Neural progenitor cell (in vitro differentiated cells): ENCODE measurements around the gene ABTB2. TPM values are rescaled to one million over a fixed set of nuclear protein-coding genes. Genes with fewer than 3 reads are reported as not detected.

Experiments
- DNase-seq: peaks from one replicate; pipeline ENCODE4 v3.0.0-alpha.2; 2016; ENCODE audit warnings: low spot score
- H2AFZ ChIP-seq: fragments of 200-600 bp; sonication (generic); replicated peaks from 2 replicates; pipeline ENCODE4 v1.6.1; 2016; ENCODE audit warnings: antibody characterized with exemption
- H3F3A ChIP-seq: fragments of 200-600 bp; sonication (generic); 2 replicates; pipeline ENCODE4 v1.6.1; 2016; ENCODE audit warnings: antibody characterized with exemption, low read depth
- H3K27ac ChIP-seq: fragments of 200-600 bp; sonication (generic); 2 replicates; pipeline ENCODE4 v1.5.1; 2016; ENCODE audit warnings: mild to moderate bottlenecking
- H3K27me3 ChIP-seq: fragments of 200-600 bp; sonication (generic); 2 replicates; pipeline ENCODE4 v1.6.1; 2016; ENCODE audit warnings: mild to moderate bottlenecking, moderate library complexity
- H3K36me3 ChIP-seq: fragments of 200-600 bp; sonication (generic); 2 replicates; pipeline ENCODE4 v1.5.1; 2016
- H3K4me1 ChIP-seq: fragments of 200-600 bp; sonication (generic); 2 replicates; pipeline ENCODE4 v1.6.1; 2016; ENCODE audit warnings: mixed run types
- H3K4me2 ChIP-seq: fragments of 200-600 bp; sonication (generic); 2 replicates; pipeline ENCODE4 v1.6.1; 2016
- H3K4me3 ChIP-seq: fragments of 200-600 bp; sonication (generic); 2 replicates; pipeline ENCODE4 v1.5.1; 2016
- H3K79me2 ChIP-seq: fragments of 200-600 bp; sonication (generic); 2 replicates; pipeline ENCODE4 v1.6.1; 2016; ENCODE audit warnings: low read depth
- H3K9ac ChIP-seq: fragments of 200-600 bp; sonication (generic); 2 replicates; pipeline ENCODE4 v1.6.1; 2016
- H3K9me3 ChIP-seq: fragments of 200-600 bp; sonication (generic); 2 replicates; pipeline ENCODE4 v1.5.1; 2016; ENCODE audit warnings: low read depth
- H4K20me1 ChIP-seq: fragments of 200-600 bp; sonication (generic); 2 replicates; pipeline ENCODE4 v1.6.1; 2016; ENCODE audit warnings: low read depth
- H3K27ac Mint-ChIP-seq: 3 replicates; pipeline ENCODE4 v1.8.0; 2021; ENCODE audit warnings: mixed read lengths
- H3K27me3 Mint-ChIP-seq: 2 replicates; pipeline ENCODE4 v1.8.0; 2022; ENCODE audit warnings: low read depth, mild to moderate bottlenecking, inconsistent platforms, moderate library complexity, mixed read lengths; ENCODE audit not compliant: insufficient read depth
- H3K36me3 Mint-ChIP-seq: 3 replicates; pipeline ENCODE4 v1.8.0; 2021; ENCODE audit warnings: mixed read lengths
- H3K4me1 Mint-ChIP-seq: 3 replicates; pipeline ENCODE4 v1.8.0; 2021; ENCODE audit warnings: mixed read lengths
- H3K4me3 Mint-ChIP-seq: 3 replicates; pipeline ENCODE4 v1.8.0; 2021; ENCODE audit warnings: mild to moderate bottlenecking, moderate library complexity, mixed read lengths
- H3K9me3 Mint-ChIP-seq: 3 replicates; pipeline ENCODE4 v1.8.0; 2020; ENCODE audit warnings: mixed read lengths
- CTCF ChIP-seq: fragments of 200-600 bp; sonication (generic); IDR thresholded peaks from 2 replicates; pipeline ENCODE4 v1.5.1; 2017; ENCODE audit warnings: antibody characterized with exemption, mild to moderate bottlenecking
- EZH2 ChIP-seq: fragments of 200-600 bp; sonication (generic); IDR thresholded peaks from 2 replicates; pipeline ENCODE4 v1.6.1; 2017; ENCODE audit warnings: antibody characterized with exemption, mild to moderate bottlenecking, moderate library complexity
- EZH2phosphoT487 ChIP-seq: fragments of 200-600 bp; sonication (generic); IDR thresholded peaks from 2 replicates; pipeline ENCODE4 v1.6.1; 2017; ENCODE audit warnings: antibody characterized with exemption
- total RNA-seq: library from RNA; depleted of rRNA; stranded (reverse); fragments of >200 nt; gene quantifications from 2 replicates; pipeline ENCODE4 v1.2.3, GENCODE V29; 2015; ENCODE audit warnings: low replicate concordance

ABTB2 gene
- total RNA-seq, 1 donor from 2014 or later: 0.37 TPM

GRCh38 chr11:34267417-34267816 is 90.4 kb downstream of the ABTB2 start:
- peaks cover 8% of the 10 kb centered on the region for H3K27me3 Mint-ChIP-seq
- H3K9ac ChIP-seq: no peak overlapping the region
- H3K4me2 ChIP-seq: no peak overlapping the region
- H3K27ac ChIP-seq: no peak overlapping the region
- H3K27ac Mint-ChIP-seq: peak overlapping the region; percentile 46
- H3K9me3 ChIP-seq: no peaks in the 10 kb centered on the region
- H3K4me1 ChIP-seq: peaks cover 17% of the 10 kb centered on the region
- no peaks in the 10 kb centered on the region for H4K20me1 ChIP-seq
- H3F3A ChIP-seq: peaks cover 6% of the 10 kb centered on the region
- H3K4me3 Mint-ChIP-seq: no peak overlapping the region
- no peak overlapping the region for H2AFZ ChIP-seq
- no peaks in the 10 kb centered on the region for H3K36me3 ChIP-seq
- H3K4me3 ChIP-seq: no peak overlapping the region
- no peaks in the 10 kb centered on the region for H3K9me3 Mint-ChIP-seq
- H3K79me2 ChIP-seq: no peaks in the 10 kb centered on the region
- H3K27me3 ChIP-seq: no peaks in the 10 kb centered on the region
- no peak for DNase-seq
- no peaks in the 10 kb centered on the region for H3K36me3 Mint-ChIP-seq
- no peak for TF ChIP-seq EZH2phosphoT487
- no peak for TF ChIP-seq CTCF
- TF ChIP-seq EZH2: no peak
- peaks cover 55% of the 10 kb centered on the region for H3K4me1 Mint-ChIP-seq

- no peak overlapping the region for H2AFZ ChIP-seq
- no peak overlapping the region for H3K9ac ChIP-seq
- H3K4me3 ChIP-seq: no peak overlapping the region
- H3K4me1 ChIP-seq: peaks cover 20% of the 10 kb centered on the region
- no peaks in the 10 kb centered on the region for H3K9me3 ChIP-seq
- TF ChIP-seq EZH2: no peak
- TF ChIP-seq EZH2phosphoT487: no peak
- no peak for TF ChIP-seq CTCF
- H3K27me3 ChIP-seq: no peaks in the 10 kb centered on the region
- Mint-ChIP-seq H3K4me3 (no peak overlapping the region), H3K27ac (peak overlapping the region; percentile 46), H3K4me1 (peaks cover 58% of the 10 kb centered on the region), H3K27me3 (peaks cover 10% of the 10 kb centered on the region), H3K36me3 (no peaks in the 10 kb centered on the region), H3K9me3 (no peaks in the 10 kb centered on the region)
- H3K27ac ChIP-seq: no peak overlapping the region
- H3F3A ChIP-seq: peaks cover 6% of the 10 kb centered on the region
- DNase-seq: no peak
- H4K20me1 ChIP-seq: no peaks in the 10 kb centered on the region
- no peak overlapping the region for H3K4me2 ChIP-seq
- H3K79me2 ChIP-seq: no peaks in the 10 kb centered on the region
- H3K36me3 ChIP-seq: no peaks in the 10 kb centered on the region
Observed at GRCh38 chr11:34267013-34267412, 90.8 kb downstream of the ABTB2 start.

GRCh38 chr11:34266090-34266912 is 91.5 kb downstream of the ABTB2 start:
- Histone ChIP-seq H2AFZ (peak overlapping the region; percentile 26), H3K4me2 (no peak overlapping the region), H3F3A (peaks cover 6% of the 10 kb centered on the region), H3K79me2 (no peaks in the 10 kb centered on the region), H3K36me3 (no peaks in the 10 kb centered on the region), H3K4me3 (no peak overlapping the region), H3K4me1 (peaks cover 20% of the 10 kb centered on the region), H3K27ac (no peak overlapping the region), H4K20me1 (no peaks in the 10 kb centered on the region), H3K27me3 (no peaks in the 10 kb centered on the region), H3K9ac (no peak overlapping the region), H3K9me3 (no peaks in the 10 kb centered on the region)
- no peaks in the 10 kb centered on the region for H3K36me3 Mint-ChIP-seq
- peaks cover 10% of the 10 kb centered on the region for H3K27me3 Mint-ChIP-seq
- H3K27ac Mint-ChIP-seq: peak overlapping the region; percentile 72
- H3K4me3 Mint-ChIP-seq: no peak overlapping the region
- peaks cover 58% of the 10 kb centered on the region for H3K4me1 Mint-ChIP-seq
- TF ChIP-seq EZH2phosphoT487 (no peak), CTCF (no peak), EZH2 (no peak)
- H3K9me3 Mint-ChIP-seq: no peaks in the 10 kb centered on the region
- no peak for DNase-seq
